Large intestine (tissue), 3 donors: Measurements from ENCODE around the gene SIK3. TPM values are rescaled to one million over a fixed set of nuclear protein-coding genes. Genes with fewer than 3 reads are reported as not detected.
"Not testable (repeated sequence)": the region's sequence is repeated elsewhere in the genome, so short reads cannot be mapped to it uniquely, and the experiment has no call there.

Experiments
- DNase-seq, 2 donors: peaks; one replicate each; pipeline versions ENCODE4 v3.0.0 to v3.0.0-alpha.2; 2013
- H3K27ac ChIP-seq: one replicate; pipeline ENCODE4 v1.5.1; 2013; ENCODE audit warnings: low read length
- H3K27me3 ChIP-seq: 2 replicates; pipeline ENCODE4 v1.6.1; 2013; ENCODE audit warnings: low read length; ENCODE audit not compliant: control insufficient read depth, insufficient read depth
- H3K36me3 ChIP-seq: 2 replicates; pipeline ENCODE4 v1.6.1; 2013; ENCODE audit warnings: low read length; ENCODE audit not compliant: control insufficient read depth, insufficient read depth
- H3K4me1 ChIP-seq: one replicate; pipeline ENCODE4 v1.6.1; 2013; ENCODE audit warnings: low read length; ENCODE audit not compliant: control insufficient read depth, insufficient read depth
- H3K4me3 ChIP-seq: one replicate; pipeline ENCODE4 v1.5.1; 2013; ENCODE audit warnings: low read length
- H3K9me3 ChIP-seq: one replicate; pipeline ENCODE4 v1.6.1; 2013; ENCODE audit warnings: mild to moderate bottlenecking, low read depth, low read length, moderate library complexity; ENCODE audit not compliant: control insufficient read depth
- WGBS: methylation state at CpG from one replicate; pipeline ENCODE4 v1.1.5; 2013; ENCODE audit warnings: low lambda C conversion rate; ENCODE audit not compliant: insufficient coverage; 5-methylcytosine and 5-hydroxymethylcytosine counted together
- polyA plus RNA-seq: library from polyadenylated mRNA; unstranded; fragments of 120-200 nt; gene quantifications from one replicate; pipeline ENCODE4 v1.2.1, GENCODE V29; 2013

SIK3 gene
- polyA plus RNA-seq, 1 donor = 34.6 TPM

GRCh38 chr11:117134431-117134830, 36.2 kb upstream of the SIK3 start:
- no peaks in the 10 kb centered on the region for H3K36me3 ChIP-seq
- H3K4me3 ChIP-seq = no peak overlapping the region
- H3K9me3 ChIP-seq = no peaks in the 10 kb centered on the region
- no CpG with 5 or more reads among the region's 3 CpGs for WGBS
- no peaks in the 10 kb centered on the region for H3K27me3 ChIP-seq
- H3K4me1 ChIP-seq = no peaks in the 10 kb centered on the region
- no peak for DNase-seq
- H3K27ac ChIP-seq = no peak overlapping the region

GRCh38 chr11:117130879-117131278, 32.7 kb upstream of the SIK3 start:
- H3K4me3 ChIP-seq = no peak overlapping the region
- no peaks in the 10 kb centered on the region for H3K36me3 ChIP-seq
- no peaks in the 10 kb centered on the region for H3K4me1 ChIP-seq
- H3K27ac ChIP-seq = no peak overlapping the region
- H3K27me3 ChIP-seq = no peaks in the 10 kb centered on the region
- no peaks in the 10 kb centered on the region for H3K9me3 ChIP-seq
- WGBS = no CpG with 5 or more reads among the region's 7 CpGs
- no peak for DNase-seq

GRCh38 chr11:117130396-117130795, 32.2 kb upstream of the SIK3 start:
- not testable (repeated sequence) for H3K4me3 ChIP-seq, H3K27me3 ChIP-seq, DNase-seq, H3K4me1 ChIP-seq, H3K27ac ChIP-seq, H3K36me3 ChIP-seq, H3K9me3 ChIP-seq
- no CpG with 5 or more reads among the region's 7 CpGs for WGBS

- no peak for DNase-seq
- Histone ChIP-seq H3K27me3 (no peaks in the 10 kb centered on the region), H3K9me3 (no peaks in the 10 kb centered on the region), H3K36me3 (no peaks in the 10 kb centered on the region), H3K4me3 (no peak overlapping the region), H3K4me1 (no peaks in the 10 kb centered on the region), H3K27ac (no peak overlapping the region)
- WGBS = 80% methylated on average over 1 of the region's 4 CpGs
Observed at GRCh38 chr11:117128289-117128688, 30.1 kb upstream of the SIK3 start.

GRCh38 chr11:117127171-117127901, 29.1 kb upstream of the SIK3 start:
- Histone ChIP-seq H3K9me3 (no peaks in the 10 kb centered on the region), H3K4me1 (no peaks in the 10 kb centered on the region), H3K27ac (no peak overlapping the region), H3K4me3 (no peak overlapping the region), H3K27me3 (no peaks in the 10 kb centered on the region), H3K36me3 (no peaks in the 10 kb centered on the region)
- no peak for DNase-seq
- 90% methylated on average over 2 of the region's 6 CpGs for WGBS

GRCh38 chr11:117126223-117126965, 28.2 kb upstream of the SIK3 start:
- no peak for DNase-seq
- no peaks in the 10 kb centered on the region for H3K9me3 ChIP-seq
- no CpG with 5 or more reads among the region's 7 CpGs for WGBS

GRCh38 chr11:117122556-117122955, 24.3 kb upstream of the SIK3 start:
- Histone ChIP-seq H3K27ac (no peak overlapping the region), H3K4me1 (no peaks in the 10 kb centered on the region), H3K36me3 (no peaks in the 10 kb centered on the region), H3K9me3 (no peaks in the 10 kb centered on the region), H3K27me3 (no peaks in the 10 kb centered on the region), H3K4me3 (no peak overlapping the region)
- no CpG with 5 or more reads among the region's 5 CpGs for WGBS
- DNase-seq = no peak

More at GRCh38 chr11:117126223-117126965, 28.2 kb upstream of the SIK3 start:
- Histone ChIP-seq H3K4me1 (no peaks in the 10 kb centered on the region), H3K27ac (no peak overlapping the region), H3K4me3 (no peak overlapping the region), H3K36me3 (no peaks in the 10 kb centered on the region), H3K27me3 (no peaks in the 10 kb centered on the region)

- H3K36me3 ChIP-seq = no peaks in the 10 kb centered on the region
- H3K4me1 ChIP-seq = no peaks in the 10 kb centered on the region
- H3K27ac ChIP-seq = no peak overlapping the region
- no peaks in the 10 kb centered on the region for H3K9me3 ChIP-seq
- no peak for DNase-seq
- H3K27me3 ChIP-seq = no peaks in the 10 kb centered on the region
- H3K4me3 ChIP-seq = no peak overlapping the region
Observed at GRCh38 chr11:117121176-117121575, 22.9 kb upstream of the SIK3 start.

- H3K27ac ChIP-seq = no peak overlapping the region
- no peak overlapping the region for H3K4me3 ChIP-seq
- no peaks in the 10 kb centered on the region for H3K4me1 ChIP-seq
- no peak for DNase-seq
- no peaks in the 10 kb centered on the region for H3K27me3 ChIP-seq
- no peaks in the 10 kb centered on the region for H3K9me3 ChIP-seq
- no peaks in the 10 kb centered on the region for H3K36me3 ChIP-seq
Observed at GRCh38 chr11:117117681-117118080, 19.5 kb upstream of the SIK3 start.

GRCh38 chr11:117112939-117113338, 14.7 kb upstream of the SIK3 start:
- WGBS = no CpG with 5 or more reads among the region's 1 CpG
- not testable (repeated sequence) for H3K27me3 ChIP-seq, DNase-seq, H3K4me3 ChIP-seq, H3K9me3 ChIP-seq, H3K36me3 ChIP-seq, H3K4me1 ChIP-seq, H3K27ac ChIP-seq

GRCh38 chr11:117112497-117112896, 14.3 kb upstream of the SIK3 start:
- not testable (repeated sequence) for H3K9me3 ChIP-seq, H3K36me3 ChIP-seq, H3K4me3 ChIP-seq, H3K4me1 ChIP-seq, H3K27ac ChIP-seq, H3K27me3 ChIP-seq, DNase-seq
- no CpG with 5 or more reads among the region's 3 CpGs for WGBS
